HG02981 (cell line): ENCODE data around the gene SON.
"Not testable (repeated sequence)": the region's sequence is repeated elsewhere in the genome, so short reads cannot be mapped to it uniquely, and the experiment has no call there.

Experiments
- ATAC-seq: cut with Tn5 transposase; IDR thresholded peaks from one replicate; pipeline ENCODE4 v1.9.1; 2021; ENCODE audit warnings: mild to moderate bottlenecking, moderate library complexity; ENCODE audit not compliant: unreplicated experiment

Gene SON

GRCh38 chr21:33542640-33543504 lies at the start of gene SON:
Gene SON (plus strand): TSS chr21:33543038. CDS start chr21:33543093, 55 bp downstream.
- peak; percentile 92 for ATAC-seq

- ATAC-seq: no peak
Observed at GRCh38 chr21:33493756-33494155, 49.1 kb upstream of the SON start.

- ATAC-seq: no peak
Observed at GRCh38 chr21:33495743-33496142, 47.1 kb upstream of the SON start.

GRCh38 chr21:33496345-33496744 lies 46.5 kb upstream of the SON start:
- no peak for ATAC-seq

- no peak for ATAC-seq
Observed at GRCh38 chr21:33505833-33506232, 37.0 kb upstream of the SON start.

- not testable (repeated sequence) for ATAC-seq
Observed at GRCh38 chr21:33507003-33507402, 35.8 kb upstream of the SON start.

GRCh38 chr21:33510826-33511225 lies 32.0 kb upstream of the SON start:
- no peak for ATAC-seq

- no peak for ATAC-seq
Observed at GRCh38 chr21:33511639-33512038, 31.2 kb upstream of the SON start.

GRCh38 chr21:33512481-33512880 lies 30.4 kb upstream of the SON start:
- no peak for ATAC-seq

GRCh38 chr21:33514229-33514628 lies 28.6 kb upstream of the SON start:
- ATAC-seq: no peak

- no peak for ATAC-seq
Observed at GRCh38 chr21:33518899-33519298, 23.9 kb upstream of the SON start.

GRCh38 chr21:33522297-33522952 lies 20.4 kb upstream of the SON start:
- ATAC-seq: no peak

- no peak for ATAC-seq
Observed at GRCh38 chr21:33522953-33523349, 19.9 kb upstream of the SON start.

GRCh38 chr21:33531007-33531406 lies 11.8 kb upstream of the SON start:
- no peak for ATAC-seq

- ATAC-seq: no peak
Observed at GRCh38 chr21:33537212-33537611, 5.6 kb upstream of the SON start.

GRCh38 chr21:33539616-33540015 lies 3.2 kb upstream of the SON start:
- no peak for ATAC-seq

GRCh38 chr21:33540711-33541104 lies 2.1 kb upstream of the SON start:
- no peak for ATAC-seq

GRCh38 chr21:33541105-33541711 lies 1.6 kb upstream of the SON start:
- ATAC-seq: no peak

- peak; percentile 46 for ATAC-seq
Observed at GRCh38 chr21:33541756-33542639, 840 bp upstream of the SON start, which contains the start of gene GART. Gene GART (minus strand): TSS chr21:33542117. CDS start chr21:33539315, 2,802 bp downstream.

GRCh38 chr21:33543505-33544129 lies 779 bp downstream of the SON start:
- ATAC-seq: peak; percentile 13
